SKM-1 treated with dmso at 0.1 percent for 144 hours (cell line): ENCODE data around the gene FBP1.
"Not testable (repeated sequence)": the region's sequence is repeated elsewhere in the genome, so short reads cannot be mapped to it uniquely, and the experiment has no call there.

Source experiments
- DNase-seq: peaks from one replicate; lab custom pipeline; 2025; ENCODE audit not compliant: unreplicated experiment; lab: John Stamatoyannopoulos, UW

The FBP1 gene

DNA sequence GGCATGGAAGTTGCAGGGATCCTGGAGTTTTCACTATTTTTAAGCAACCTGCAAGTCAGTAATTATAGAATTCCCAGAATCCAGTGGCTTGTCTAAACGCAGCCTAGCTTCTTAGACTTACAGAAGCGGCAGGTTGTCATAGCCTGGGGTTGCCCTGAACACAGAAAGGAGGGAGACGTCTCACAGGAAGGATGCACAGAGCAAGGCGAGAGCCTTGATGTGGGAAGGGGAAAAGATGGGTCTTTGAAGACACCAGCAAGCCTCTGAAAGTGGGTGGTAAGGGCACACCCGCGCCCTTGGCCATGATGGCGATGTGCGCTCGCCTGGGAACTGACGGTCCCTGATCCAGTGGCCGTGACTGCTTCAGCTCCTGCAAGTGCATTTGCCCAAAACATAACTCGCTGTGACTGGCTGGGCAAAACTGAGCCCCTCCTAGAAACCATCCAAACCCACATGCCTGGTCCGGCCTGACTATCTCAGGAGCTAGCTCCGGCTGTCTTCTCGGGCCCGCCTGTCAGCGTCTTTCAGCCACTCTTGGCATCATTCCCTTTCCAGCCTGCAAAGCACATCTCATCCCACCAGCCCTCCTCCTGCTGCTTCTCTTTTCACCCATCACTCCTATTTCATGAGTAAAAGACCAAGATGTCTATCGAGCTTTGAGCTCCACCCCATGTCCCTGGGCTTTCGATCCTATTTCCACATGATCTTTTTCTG is 17.1 kb downstream of the FBP1 start:
- no peak for DNase-seq

DNA sequence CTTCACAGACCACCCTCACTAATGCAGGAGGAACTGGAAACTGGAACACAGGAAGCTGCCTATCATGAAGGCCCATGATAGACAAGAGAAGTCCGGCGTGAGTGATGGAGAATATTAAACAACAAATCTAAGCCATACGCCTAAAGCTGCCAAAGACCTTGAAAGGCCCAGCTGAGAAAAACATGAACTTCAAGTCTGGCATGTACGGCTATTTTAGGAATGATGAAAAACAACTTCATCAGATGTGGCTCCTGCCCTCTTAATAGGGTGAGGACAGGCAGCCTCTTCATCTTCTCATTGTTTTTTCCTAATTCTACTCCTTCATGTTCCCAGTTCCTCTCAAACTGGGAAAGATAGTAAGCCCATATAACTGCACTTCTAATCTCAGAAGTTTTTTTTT is 20.3 kb downstream of the FBP1 start:
- no peak for DNase-seq

DNA sequence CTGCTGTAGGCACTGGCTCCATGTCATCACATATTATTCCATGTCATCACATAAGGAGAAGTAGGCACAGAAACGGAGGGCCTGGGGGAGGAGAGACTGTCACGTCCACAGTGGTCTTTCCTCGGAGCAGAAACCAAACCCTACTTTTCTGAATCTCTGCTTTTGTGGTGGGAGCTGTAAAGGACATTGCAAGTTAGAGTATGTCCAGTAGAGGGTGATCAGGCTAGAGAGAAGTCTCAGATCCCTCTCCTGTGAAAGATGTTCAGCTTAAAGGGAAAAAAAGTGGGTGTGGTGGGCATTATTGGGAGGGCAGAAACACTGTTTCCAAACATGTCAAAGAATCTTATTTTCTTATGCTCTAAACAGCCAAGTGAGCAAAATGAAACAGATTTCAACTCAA is 26.3 kb downstream of the FBP1 start:
- DNase-seq, result no peak

DNA sequence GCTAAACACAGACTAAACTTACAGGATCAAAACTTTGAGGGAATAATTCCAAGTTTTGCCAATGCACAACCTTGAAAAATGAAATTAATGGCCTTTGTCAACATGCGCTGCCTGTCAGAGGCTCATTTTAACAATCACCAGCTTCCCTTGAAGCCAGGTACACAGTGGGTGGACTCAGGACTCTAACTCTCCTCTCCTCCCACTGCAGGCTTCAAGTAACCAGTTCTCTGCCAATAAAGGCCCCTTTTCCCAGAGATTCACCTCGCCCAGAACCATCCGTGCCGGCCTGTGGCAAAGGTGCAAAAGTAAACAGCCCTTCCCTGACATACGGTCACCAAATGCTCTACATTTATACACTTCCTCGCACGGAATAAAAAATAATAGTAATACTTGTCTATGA is 27.2 kb downstream of the FBP1 start:
- no peak for DNase-seq

DNA sequence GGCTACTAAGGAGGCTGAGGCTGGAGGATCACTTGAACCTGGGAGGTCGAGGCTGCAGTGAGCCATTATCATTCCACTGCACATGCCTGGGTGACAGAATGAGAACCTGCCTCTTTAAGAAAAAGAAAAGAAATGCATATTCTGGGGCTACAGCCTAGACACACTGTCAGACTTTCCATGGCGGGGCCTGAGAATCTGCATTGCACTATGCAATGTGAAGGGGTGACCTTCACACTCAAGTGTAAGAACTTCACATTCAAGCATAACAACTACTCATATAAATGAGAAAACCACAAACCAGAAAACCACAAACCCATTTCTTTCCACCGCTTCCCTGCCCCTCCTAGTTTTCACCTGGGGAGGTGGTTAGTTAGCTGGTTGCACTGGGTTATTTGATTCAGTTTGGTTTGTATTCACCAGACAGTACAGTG is 27.7 kb downstream of the FBP1 start:
- DNase-seq, result no peak

DNA sequence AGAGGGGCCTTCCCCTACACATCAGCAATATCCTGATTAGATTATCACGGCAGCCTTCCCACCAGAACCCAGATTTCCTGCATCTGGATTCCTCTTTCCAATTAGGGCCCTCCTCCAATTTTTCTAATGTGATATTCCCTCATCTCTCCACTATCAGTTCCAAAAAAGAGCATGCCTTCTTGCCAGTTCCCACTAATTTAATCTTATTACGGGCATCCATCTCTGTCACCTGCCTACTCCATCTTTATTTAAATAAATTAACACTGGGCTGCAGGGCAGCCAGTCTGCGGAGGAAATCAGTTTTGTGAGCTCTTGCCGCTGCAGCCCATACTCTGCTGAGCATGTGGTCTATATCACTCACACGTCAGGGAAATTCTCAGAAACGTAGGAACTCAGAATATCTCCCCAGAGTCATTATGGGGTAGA is 29.1 kb downstream of the FBP1 start:
- no peak for DNase-seq

DNA sequence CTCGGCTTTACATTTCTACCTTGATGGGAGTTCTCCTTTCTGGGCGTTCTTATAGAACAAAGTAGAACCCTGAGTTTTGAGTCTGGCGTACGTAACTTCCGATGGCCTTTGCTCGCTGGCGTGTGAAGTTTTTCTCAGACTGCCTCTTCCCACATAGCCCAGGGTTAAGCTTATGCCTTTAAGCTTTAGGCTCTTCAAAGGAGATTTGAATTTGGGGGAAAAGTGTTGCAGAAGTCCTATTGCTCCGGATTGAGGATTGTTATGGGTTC is 32.0 kb downstream of the FBP1 start:
- DNase-seq, result no peak

DNA sequence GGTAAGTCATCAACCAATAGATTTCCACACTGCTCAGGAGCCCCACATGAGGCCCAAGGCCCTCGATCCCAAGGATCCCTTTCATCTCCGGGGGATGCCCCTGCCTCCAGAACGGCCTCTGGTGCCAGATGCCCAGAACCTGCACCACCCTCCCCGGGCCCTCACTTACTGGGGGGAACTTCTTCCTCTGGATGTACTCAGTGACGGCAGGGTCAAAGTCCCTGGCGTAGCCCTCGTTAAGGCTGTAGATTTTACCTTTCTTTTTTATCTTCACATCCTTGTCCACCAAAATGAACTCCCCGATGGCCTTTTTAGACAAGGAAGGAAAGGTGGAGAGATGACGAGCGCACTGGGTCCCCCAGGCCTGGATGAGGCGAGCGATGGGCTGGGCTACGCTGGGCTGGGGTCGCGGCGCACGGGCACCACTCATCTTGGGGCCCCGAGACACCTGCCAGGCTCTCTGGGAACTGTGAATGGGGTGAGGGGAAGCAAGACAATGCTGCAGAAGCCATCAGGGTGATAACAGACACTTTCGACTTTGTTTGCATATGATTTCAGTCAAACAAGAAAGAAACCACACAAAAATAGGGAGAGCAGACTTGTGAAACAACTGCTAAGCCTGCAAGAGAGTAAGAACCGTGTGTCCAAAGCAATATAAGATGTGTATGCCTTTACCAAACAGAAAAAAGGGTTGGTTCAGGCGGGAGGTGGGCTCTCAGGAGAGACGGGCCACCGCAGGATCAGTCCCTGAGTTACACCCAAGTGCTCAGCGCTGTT is 32.5 kb downstream of the FBP1 start:
- DNase-seq, result no peak

DNA sequence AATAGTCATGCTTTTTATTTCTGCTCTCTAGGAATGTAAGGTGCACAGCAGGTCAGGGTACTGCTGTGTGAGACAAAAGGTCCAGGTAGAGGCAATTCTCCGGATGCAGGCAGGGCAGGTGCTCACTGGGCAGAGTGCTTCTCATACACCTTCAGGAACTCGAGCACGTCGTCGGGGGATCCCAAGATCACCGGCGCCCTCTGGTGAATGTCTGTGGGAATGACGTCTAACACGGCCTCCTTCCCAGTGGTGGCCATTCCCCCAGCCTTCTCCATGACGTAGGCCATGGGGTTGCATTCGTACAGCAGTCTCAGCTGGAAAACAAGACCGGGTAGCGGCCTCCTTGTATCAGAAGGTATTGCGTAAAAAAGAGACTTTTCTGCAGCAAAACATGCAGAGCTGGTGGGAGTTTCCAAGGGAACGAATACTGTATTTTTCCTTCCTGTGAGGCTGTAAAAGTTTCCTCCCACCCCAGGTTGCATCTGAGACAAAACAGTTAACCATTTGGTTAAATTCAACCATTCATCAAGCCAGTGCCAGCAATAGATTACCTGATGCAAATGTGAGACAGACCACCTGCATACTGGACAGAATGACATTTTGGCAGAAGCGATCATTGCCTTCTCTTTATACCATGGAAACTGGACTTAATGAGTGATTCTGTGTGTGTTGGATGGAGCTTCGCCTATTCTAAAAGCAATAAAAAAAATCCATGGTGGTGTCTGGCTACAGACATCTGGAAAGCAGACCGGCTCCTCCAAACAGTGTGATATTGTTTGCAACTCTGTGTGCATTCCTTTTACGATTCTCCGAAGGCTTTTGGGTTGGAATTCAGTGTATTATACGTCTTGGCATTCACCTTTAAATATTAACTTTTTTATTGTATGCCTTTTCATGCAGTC is 35.8 kb downstream of the FBP1 start:
- no peak for DNase-seq

DNA sequence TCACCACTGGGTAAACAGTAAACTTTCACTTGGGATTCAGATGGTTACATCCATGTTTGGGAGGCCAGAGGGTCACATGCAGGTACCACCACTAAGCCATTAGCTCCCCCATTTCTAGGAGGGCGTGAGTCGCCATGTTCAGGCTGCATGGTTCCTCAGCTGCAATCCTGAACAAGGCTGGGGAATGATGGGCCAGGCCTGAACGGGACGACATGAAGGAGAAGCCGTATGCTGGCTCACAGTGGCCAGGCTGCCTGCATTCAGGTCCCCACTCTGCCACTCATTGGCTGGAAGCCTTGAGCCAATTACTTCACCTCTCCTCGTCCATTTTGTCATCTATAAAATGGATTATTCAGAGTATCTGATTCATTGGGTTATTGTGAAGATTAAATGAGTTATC is 36.7 kb downstream of the FBP1 start:
- DNase-seq, result no peak

DNA sequence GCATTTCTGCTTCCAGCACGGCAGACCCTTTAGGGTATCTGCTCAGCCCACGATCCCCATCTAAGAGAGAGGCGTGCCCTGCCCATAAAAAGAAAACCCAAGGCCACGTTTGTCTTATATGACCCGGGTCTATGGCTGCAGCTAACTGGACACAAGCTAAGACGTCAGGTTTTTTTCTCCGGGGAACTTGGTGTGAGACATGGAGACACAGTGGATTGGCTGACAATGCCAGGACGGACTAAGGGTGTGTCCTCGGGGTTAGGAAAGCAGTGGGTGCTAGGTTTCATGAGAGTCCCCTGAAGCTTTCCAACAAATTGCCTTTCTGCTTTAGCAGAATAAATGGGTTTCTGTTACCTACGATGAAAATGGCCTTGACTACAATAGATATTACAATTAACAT is 38.6 kb downstream of the FBP1 start:
- DNase-seq, result no peak

DNA sequence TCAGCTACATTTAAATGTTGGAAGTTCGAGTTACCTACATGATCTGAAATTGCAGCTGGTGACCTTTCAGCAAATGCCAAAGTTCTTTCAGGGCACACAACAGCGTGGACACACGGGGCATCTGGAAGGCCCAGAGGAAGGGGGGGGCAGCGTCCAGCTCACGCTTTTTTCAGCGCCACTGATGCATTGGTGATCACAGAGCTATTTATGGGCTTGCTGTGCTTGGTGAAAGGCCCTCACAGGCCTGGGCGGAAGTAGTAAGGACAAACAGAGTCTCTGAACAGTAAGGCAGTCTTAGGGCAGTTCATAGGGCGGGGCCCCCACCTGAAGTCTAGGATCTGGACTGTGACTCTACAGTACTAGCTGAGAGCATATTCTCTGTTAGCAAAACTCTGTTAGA is 39.1 kb downstream of the FBP1 start:
- DNase-seq, result no peak

DNA sequence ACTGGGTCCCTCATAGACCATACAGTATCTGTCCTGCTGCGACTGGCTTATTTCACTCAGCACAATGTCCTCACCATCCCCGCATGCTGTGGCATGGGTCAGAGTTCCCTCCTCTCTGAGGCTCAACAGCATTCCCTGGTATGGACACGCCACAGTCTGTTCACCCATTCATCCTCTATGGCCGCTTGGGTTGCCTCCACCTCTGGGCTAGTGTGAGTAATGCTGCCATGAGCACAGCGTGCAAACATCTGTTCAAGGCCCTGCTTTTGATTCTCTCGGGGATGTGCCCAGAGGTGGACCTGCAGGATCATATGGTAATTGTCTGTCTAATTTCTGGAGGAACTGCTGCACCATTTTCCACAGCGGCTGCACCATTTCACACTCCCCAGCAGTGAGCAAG is 40.2 kb downstream of the FBP1 start:
- no peak for DNase-seq

DNA sequence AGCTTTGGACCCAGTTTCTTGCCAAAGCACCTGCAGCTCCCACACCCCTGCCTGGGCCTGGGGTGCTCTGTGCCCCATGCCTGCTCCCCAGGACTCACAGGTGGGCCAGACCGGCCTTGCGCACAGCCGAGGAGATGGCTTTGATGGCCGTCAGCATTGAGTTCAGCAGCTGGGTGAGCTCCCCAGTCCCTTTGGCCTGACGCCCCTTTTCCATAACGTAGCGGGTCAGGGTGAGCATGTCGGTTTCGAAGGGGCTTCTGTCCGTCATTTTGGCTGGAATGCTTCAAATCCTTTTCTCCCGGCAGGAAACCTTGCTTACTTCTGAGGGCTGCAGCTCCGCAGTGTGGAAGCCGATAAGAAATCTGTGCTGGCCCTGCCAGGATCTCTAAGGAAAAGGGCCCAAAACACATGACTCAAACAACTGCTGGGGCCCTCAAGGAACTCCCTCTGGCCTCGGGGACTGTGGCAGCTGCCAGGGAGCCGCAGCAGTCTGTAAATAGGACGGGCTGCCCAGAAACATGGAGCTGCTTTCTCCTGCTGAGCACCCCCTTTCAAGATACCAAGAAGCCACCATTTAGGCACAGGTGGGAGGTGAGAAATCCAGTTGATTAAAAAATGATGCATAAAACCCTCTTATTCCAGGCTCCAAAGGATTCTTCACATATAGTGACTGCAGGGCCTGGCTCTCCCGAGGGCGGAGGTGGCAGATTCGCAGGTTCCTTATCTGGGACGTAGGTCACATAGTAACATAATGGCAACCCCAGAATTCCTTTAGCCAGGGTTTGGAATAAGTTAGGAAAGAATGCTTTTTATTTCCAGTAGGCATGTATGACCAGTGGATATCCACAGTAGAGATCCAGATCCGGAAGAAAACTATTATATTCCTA is 45.6 kb downstream of the FBP1 start, which contains the start of gene FBP2:
Gene FBP2 (minus strand): TSS at position 366 of the 887 bp plus-strand sequence. CDS start 98 bp downstream, at position 268.
- DNase-seq, result no peak

DNA sequence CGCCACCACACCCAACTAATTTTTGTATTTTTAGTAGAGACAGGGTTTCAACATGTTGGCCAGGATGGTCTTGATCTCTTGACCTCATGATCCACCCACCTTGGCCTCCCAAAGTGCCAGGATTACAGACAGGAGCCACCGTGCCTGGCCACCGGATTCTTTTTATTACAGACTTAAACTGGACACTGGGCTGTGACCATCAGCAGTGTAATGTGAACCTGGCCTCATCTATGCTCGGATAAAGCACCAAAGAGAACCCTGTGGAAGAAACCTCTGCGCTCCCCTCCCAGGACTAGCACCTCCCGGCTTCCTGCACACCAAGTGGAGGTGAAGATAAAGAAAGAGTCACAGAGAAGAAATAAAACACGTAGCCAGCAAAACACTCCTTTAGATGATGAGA is 46.6 kb downstream of the FBP1 start:
- not testable (repeated sequence) for DNase-seq

DNA sequence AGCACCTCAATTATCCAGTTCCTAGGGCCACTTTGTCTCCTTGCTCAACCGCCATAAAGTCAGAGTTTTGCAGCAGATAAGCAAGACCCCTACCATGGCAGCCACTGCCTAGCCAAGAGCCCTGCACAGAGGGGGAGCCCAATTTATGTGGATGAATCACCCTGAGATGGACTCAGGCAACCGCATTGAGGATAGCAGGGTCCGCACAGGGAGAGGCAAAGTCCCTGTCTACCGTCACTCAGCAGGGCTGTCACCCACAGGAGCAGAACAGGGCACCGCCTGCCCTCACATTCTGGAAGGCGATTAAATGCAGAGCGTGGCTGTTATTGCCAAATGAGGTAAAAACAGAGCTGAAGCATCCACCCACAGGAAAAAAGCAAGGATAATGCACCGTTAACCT is 47.4 kb downstream of the FBP1 start:
- DNase-seq, result no peak

DNA sequence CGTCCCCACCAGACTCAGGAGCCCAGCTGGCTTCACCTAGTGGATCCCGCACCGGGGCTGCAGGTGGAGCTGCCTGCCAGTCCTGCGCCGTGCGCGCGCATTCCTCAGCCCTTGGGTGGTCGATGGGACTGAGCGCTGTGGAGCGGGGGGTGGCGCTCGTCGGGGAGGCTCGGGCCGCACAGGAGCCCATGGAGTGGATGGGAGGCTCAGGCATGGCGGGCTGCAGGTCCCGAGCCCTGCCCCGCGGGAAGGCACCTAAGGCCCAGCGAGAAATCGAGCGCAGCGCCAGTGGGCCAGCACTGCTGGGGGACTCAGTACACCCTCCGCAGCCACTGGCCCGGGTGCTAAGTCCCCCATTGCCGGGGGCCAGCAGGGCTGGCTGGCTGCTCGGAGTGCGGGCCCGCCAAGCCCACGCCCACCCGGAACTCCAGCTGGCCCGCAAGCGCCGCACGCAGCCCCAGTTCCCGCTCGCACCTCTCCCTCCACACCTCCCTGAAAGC is 48.2 kb downstream of the FBP1 start:
- not testable (repeated sequence) for DNase-seq

DNA sequence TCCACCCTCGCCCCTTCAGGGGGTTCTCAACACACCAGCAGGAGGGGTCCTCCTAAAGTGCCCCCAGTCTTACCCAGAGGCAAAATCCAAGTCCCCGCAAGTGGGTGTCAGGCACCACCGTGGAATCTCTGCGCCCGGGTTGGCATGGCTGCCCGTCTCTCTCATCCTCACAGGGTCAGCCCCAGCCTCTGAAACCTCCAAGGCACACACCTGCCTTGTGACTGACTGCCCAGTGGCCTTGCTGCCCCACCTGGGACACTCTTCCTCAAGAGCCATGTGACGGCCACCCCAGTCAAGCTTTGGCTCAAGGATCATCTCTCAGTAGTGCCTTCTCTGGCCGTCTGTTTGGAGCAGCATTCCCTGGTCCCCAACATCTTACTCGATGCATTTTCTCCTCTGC is 50.6 kb downstream of the FBP1 start:
- DNase-seq, result no peak

DNA sequence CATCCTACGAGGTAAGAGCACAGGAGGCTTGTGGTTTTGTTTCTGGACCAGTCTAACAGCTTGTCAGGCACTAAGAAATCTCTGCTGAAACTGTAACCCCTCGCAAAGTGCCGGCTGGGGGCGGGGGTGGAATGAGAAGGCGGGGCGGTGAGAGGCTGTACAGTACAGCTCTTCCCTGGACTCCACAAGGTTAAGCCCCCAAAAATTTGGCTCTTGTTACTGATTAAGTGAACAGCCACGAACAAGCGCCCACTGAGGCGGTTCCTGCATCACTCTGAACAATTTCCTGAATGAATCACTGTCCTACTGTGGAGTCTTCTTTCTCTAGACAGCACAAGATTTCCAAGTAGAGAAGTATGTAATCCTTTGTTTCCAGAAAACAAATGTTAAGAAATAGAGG is 52.5 kb downstream of the FBP1 start:
- no peak for DNase-seq

DNA sequence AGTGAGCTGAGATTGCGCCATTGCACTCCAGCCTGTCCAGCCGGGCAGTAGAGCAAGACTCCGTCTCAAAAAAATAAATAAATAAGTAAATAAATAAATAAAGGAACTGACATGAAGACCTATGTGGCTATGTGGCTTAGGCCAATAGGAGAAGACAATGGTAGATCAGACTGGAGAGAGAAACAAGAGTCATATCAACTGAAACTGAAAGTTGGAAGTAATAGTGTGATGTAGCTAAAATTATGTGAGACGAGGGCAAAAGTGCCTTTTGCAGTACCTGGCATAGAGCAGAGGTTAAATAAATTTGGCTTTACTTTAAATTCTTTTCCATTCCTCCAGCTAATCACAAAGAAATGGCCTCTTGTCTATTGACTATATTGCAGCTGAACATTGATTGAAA is 53.0 kb downstream of the FBP1 start:
- DNase-seq, result no peak

DNA sequence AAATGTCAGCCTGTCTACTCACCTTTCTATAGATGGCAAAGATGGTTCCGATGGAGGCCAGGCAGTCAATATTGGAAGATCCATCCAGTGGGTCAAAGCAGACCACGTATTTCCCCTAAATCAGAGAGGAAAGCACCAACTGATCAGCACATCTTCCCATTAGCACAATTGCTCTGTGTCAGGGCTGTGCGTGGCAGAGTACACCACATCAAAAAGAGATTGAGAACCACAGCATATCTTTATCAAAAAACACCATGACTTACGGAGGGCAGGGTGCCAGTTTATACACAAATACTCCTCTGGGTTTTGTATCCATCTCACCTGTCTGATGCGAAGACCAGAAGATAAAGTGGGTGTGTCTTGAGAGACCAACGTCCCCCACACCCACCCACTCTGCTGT is 54.8 kb downstream of the FBP1 start:
- DNase-seq, result no peak
